Psoas muscle (tissue), 8 donors: ENCODE measurements around the gene PLA2G12B. TPM values are rescaled to one million over a fixed set of nuclear protein-coding genes. Genes with fewer than 3 reads are reported as not detected.
"Not testable (repeated sequence)": the region's sequence is repeated elsewhere in the genome, so short reads cannot be mapped to it uniquely, and the experiment has no call there.

Experiments used
- ATAC-seq, 4 donors: fragments of 200-7000 bp; cut with Tn5 transposase; one replicate each; pipeline ENCODE4 v1.9.1; 2020; ENCODE audit warnings: moderate library complexity in 3 of 4, mild to moderate bottlenecking in 2 of 4
- DNase-seq, 2 donors: peaks; one replicate each; pipeline ENCODE4 v3.0.0-alpha.2; 2020
- H3K27ac ChIP-seq: fragments of 200-600 bp; one replicate; pipeline ENCODE4 v1.8.0; 2022
- H3K27me3 ChIP-seq, 3 donors: fragments of 200-600 bp in 1 of 3; one replicate each; pipeline versions ENCODE4 v1.6.1 to v1.8.0; 2013 to 2022; ENCODE audit warnings: low read length in 2 of 3, mild to moderate bottlenecking in 2 of 3, moderate library complexity in 1 of 3; ENCODE audit not compliant: insufficient read depth in 3 of 3
- H3K36me3 ChIP-seq, 2 donors: fragments of 200-600 bp in 1 of 2; one replicate each; pipeline versions ENCODE4 v1.6.1 to v1.8.0; 2013 to 2022; ENCODE audit warnings: low read depth in 1 of 2, mild to moderate bottlenecking in 1 of 2, moderate library complexity in 1 of 2; ENCODE audit not compliant: insufficient read depth in 1 of 2
- H3K4me1 ChIP-seq: fragments of 200-600 bp; one replicate; pipeline ENCODE4 v1.8.0; 2022
- H3K4me3 ChIP-seq: fragments of 200-600 bp; one replicate; pipeline ENCODE4 v1.8.0; 2022; ENCODE audit warnings: mild to moderate bottlenecking
- H3K9me3 ChIP-seq: fragments of 200-600 bp; one replicate; pipeline ENCODE4 v1.8.0; 2022
- CTCF ChIP-seq: fragments of 200-600 bp; IDR thresholded peaks from one replicate; pipeline ENCODE4 v1.8.0; 2022; ENCODE audit warnings: antibody characterized with exemption
- WGBS, 3 donors: extraction: QIAGEN DNeasy Blood & Tissue Kit; methylation state at CpG; one replicate each; pipeline versions ENCODE4 v1.1.6 to v1.1.7; 2013; 5-methylcytosine and 5-hydroxymethylcytosine counted together
- intact Hi-C, 2 donors: fragments of 100-400 bp; cut with DNase I; formaldehyde crosslinking; loops; one replicate each; pipeline versions ENCODE4 v1.11.0 to v1.14.2; 2022
- polyA plus RNA-seq, 3 donors: library from polyadenylated mRNA; stranded (reverse); fragments of 200-250 nt; gene quantifications; one replicate each; pipeline ENCODE4 v1.2.3, GENCODE V29; 2013
- total RNA-seq, 4 donors: library from RNA; stranded (reverse); fragmentation: NEBNext Ultra II Directional in 2 of 4; extraction: Animal tissue kit (Norgen Biotek cat#: 25700) in 2 of 4; gene quantifications; one replicate each; pipeline versions ENCODE4 v1.2.1 to v1.2.4, GENCODE V29; 2021 to 2023
- donor health status: healthy with polysubstance abuse.
- donor health status: DM: no; HTN: no; CAD: no; lungs with moderate emphysema.
- donor health status: Bipolar disorder and iron deficiency.
- donor health status: healthy.
- donor health status: DM: yes; HTN: yes; CAD: no.
- donor health status: DM: no; HTN: no; CAD: no.
- donor health status: DM: no; HTN: no; CAD: no.
- donor health status: DM: yes; HTN: yes; CAD: no.

The PLA2G12B gene
- total and polyA plus RNA-seq, 7 donors, result 0.10 to 0.22 TPM; not detected in 5

GRCh38 chr10:72904806-72905205 is 49.8 kb downstream of the PLA2G12B start:
- TF ChIP-seq CTCF, result no peak
- H3K27ac ChIP-seq, result no peak overlapping the region
- H3K4me1 ChIP-seq, result no peaks in the 10 kb centered on the region
- ATAC-seq (no peak), DNase-seq (no peak)
- 86 to 89% (median 88%) methylated on average over 3 of the region's 3 CpGs for WGBS, 3 donors
- intact Hi-C loops, result no loop called here
- H3K9me3 ChIP-seq, result no peaks in the 10 kb centered on the region
- H3K4me3 ChIP-seq, result no peak overlapping the region
- H3K27me3 ChIP-seq, result no peaks in the 10 kb centered on the region
- no peaks in the 10 kb centered on the region for H3K36me3 ChIP-seq

GRCh38 chr10:72903941-72904446 is 50.6 kb downstream of the PLA2G12B start:
- intact Hi-C loops, H3K4me1 ChIP-seq, DNase-seq, H3K36me3 ChIP-seq, H3K4me3 ChIP-seq, H3K27me3 ChIP-seq, H3K9me3 ChIP-seq, H3K27ac ChIP-seq, ATAC-seq: not testable (repeated sequence)
- whole genome bisulfite sequencing, 3 donors, result 91 to 98% (median 97%) methylated on average over 15 of the region's 15 CpGs

- Histone ChIP-seq H3K9me3 (no peaks in the 10 kb centered on the region), H3K4me3 (no peak overlapping the region), H3K36me3 (no peaks in the 10 kb centered on the region), H3K27ac (no peak overlapping the region), H3K4me1 (no peaks in the 10 kb centered on the region), H3K27me3 (no peaks in the 10 kb centered on the region)
- ATAC-seq, result no peak
- intact Hi-C loops, result no loop called here
- TF ChIP-seq CTCF, result no peak
- WGBS, 3 donors, result 98 to 100% (median 100%) methylated on average over 1 of the region's 1 CpG
- DNase-seq, result no peak
Observed at GRCh38 chr10:72899545-72899944, 55.1 kb downstream of the PLA2G12B start.

GRCh38 chr10:72898616-72899015 is 56.0 kb downstream of the PLA2G12B start:
- intact Hi-C loops, result no loop called here
- no peaks in the 10 kb centered on the region for H3K9me3 ChIP-seq
- H3K36me3 ChIP-seq, result no peaks in the 10 kb centered on the region
- no peak overlapping the region for H3K27ac ChIP-seq
- no peaks in the 10 kb centered on the region for H3K4me1 ChIP-seq
- ATAC-seq (no peak), DNase-seq (no peak)
- TF ChIP-seq CTCF, result no peak
- no peaks in the 10 kb centered on the region for H3K27me3 ChIP-seq
- no peak overlapping the region for H3K4me3 ChIP-seq
- WGBS, 3 donors, result 93 to 96% (median 94%) methylated on average over 10 of the region's 10 CpGs

GRCh38 chr10:72895236-72895850 is 59.3 kb downstream of the PLA2G12B start:
- no peaks in the 10 kb centered on the region for H3K9me3 ChIP-seq
- H3K36me3 ChIP-seq, result no peaks in the 10 kb centered on the region
- 62 to 79% (median 74%) methylated on average over 11 of the region's 11 CpGs for WGBS, 3 donors
- H3K27ac ChIP-seq, result no peak overlapping the region
- DNase-seq (no peak), ATAC-seq (no peak)
- no peaks in the 10 kb centered on the region for H3K27me3 ChIP-seq
- H3K4me1 ChIP-seq, result no peaks in the 10 kb centered on the region
- H3K4me3 ChIP-seq, result no peak overlapping the region
- intact Hi-C loops, result no loop called here
- TF ChIP-seq CTCF, result no peak
